GM13976 (cell line): Measurements from ENCODE around the gene PHF21A.
"Not testable (repeated sequence)": the region's sequence is repeated elsewhere in the genome, so short reads cannot be mapped to it uniquely, and the experiment has no call there.

Experiments
- DNase-seq: peaks from one replicate; pipeline ENCODE4 v3.0.0; 2012; ENCODE audit warnings: low spot score
- in situ Hi-C: fragments of 300-500 bp; cut with MboI; formaldehyde crosslinking; loops from one replicate; pipeline ENCODE4 v1.12.0; 2022; ENCODE audit warnings: low sequenced_read_pairs, mixed read lengths, inconsistent platforms; ENCODE audit not compliant: unreplicated experiment
- TF ChIP-seq, protein P1 (sequence below): IDR thresholded peaks from 2 replicates; pipeline ENCODE4 v1.5.1; 2012; ENCODE audit warnings: borderline replicate concordance, mild to moderate bottlenecking; ENCODE audit not compliant: insufficient read depth; ENCODE audit errors: extremely low read depth, missing control alignments, control extremely low read depth

PHF21A gene

DNA sequence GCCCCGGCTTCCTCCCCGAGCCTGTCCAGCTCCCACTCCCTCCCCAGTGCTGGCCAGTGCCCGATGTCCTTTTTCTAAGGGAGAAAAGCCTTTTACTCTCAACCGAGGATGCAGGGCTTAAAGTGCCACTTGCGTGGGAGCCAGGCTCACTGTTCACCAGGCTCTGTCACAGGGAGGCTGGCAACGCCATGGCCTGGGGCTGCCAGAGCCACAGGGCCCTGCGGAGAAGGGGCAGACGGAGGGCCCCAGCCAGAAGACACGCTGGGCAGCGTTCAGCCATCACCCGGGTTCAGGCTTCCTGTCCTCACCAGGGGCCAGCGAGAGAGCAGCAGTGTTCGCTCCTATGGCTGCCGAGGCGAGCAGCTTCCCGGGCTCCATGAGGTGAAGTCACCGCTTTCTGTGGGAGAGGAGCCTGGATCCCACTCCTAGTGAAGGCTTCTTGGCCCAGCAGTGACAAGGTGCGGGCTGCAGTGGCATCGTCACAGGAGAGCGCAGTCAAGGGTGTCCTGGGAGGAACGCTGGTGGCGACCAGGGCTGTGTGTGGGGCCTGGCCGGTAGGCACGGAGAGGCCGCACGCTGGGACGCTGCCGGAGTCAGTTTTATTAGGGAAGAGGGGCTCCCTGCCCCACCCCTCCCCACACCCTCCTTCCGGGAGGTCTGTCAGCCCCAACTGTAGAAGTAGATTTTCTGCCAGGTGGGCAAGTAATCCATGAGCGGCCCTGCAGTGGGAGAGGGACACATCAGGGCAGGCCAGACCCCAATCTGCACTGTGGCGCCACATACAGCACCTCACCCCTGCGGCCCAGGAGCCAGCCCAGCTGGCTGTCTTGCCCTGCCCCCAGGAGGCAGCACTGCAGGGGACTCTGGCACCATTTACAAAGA lies 211.4 kb downstream of the PHF21A start:
- in situ Hi-C loops = no loop called here
- no peak for DNase-seq
- TF ChIP-seq, protein P1, sequence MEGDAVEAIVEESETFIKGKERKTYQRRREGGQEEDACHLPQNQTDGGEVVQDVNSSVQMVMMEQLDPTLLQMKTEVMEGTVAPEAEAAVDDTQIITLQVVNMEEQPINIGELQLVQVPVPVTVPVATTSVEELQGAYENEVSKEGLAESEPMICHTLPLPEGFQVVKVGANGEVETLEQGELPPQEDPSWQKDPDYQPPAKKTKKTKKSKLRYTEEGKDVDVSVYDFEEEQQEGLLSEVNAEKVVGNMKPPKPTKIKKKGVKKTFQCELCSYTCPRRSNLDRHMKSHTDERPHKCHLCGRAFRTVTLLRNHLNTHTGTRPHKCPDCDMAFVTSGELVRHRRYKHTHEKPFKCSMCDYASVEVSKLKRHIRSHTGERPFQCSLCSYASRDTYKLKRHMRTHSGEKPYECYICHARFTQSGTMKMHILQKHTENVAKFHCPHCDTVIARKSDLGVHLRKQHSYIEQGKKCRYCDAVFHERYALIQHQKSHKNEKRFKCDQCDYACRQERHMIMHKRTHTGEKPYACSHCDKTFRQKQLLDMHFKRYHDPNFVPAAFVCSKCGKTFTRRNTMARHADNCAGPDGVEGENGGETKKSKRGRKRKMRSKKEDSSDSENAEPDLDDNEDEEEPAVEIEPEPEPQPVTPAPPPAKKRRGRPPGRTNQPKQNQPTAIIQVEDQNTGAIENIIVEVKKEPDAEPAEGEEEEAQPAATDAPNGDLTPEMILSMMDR = no peak

DNA sequence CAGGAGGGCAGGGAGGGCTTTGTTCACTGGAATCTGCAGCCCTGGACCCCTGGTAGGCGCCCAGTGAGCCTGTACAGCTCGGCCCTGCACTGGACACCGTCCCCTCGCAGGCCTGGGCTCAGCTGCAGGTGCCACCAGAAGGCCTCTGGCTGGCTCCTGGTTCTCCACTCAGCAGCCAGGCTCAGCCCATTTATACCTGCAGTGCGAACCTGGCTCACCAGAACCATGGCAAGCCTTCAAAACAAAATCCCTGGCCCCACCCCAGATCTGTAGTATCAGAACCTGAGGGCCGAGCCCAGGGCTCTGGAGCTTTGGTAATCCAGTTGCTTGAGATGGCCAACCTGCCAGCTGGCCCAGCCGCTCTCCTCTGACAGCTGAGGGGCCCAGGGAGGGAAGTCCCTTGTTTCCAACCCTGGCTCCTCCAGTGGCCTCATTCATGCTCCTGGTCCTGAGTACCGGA lies 213.3 kb downstream of the PHF21A start:
- in situ Hi-C loops = no loop called here
- TF ChIP-seq, protein P1 = no peak
- DNase-seq = no peak

DNA sequence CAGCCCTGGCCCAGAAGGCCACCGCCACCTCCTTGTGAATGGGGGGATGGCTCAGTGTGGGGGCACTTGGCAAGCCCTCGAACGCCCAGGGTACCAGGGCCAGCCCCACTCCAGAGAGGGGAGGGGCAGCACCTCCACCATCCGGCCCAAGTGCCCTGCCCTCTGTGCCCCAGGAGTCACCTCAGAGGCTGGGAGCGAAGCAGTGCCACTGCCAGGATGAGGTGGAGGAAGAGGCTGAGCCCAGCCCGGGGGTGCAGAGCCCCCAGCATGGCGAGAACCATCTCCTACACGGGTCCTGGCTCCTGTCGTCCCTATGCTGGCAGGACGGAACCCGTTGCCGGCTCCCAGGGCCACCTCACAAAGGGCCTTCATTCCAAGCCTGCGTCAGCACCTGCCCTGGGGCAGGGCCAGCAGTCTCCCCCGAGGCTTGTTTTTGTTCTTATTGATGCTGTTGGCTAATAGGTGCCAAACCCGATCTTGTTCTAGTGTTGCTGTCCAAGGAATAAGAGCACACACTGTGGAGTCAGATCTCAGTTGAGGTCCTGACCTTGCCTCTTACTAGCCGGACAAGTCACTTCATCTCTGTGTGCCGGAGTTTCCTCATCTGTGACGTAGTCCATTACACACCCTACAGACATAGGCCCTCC lies 214.2 kb downstream of the PHF21A start, which contains the start of gene FREY1:
FREY1 (minus strand) TSS at position 307 of the 647 bp plus-strand sequence; CDS start at position 281, 26 bp downstream.
- DNase-seq = no peak
- TF ChIP-seq, protein P1 = no peak
- in situ Hi-C loops = no loop called here

DNA sequence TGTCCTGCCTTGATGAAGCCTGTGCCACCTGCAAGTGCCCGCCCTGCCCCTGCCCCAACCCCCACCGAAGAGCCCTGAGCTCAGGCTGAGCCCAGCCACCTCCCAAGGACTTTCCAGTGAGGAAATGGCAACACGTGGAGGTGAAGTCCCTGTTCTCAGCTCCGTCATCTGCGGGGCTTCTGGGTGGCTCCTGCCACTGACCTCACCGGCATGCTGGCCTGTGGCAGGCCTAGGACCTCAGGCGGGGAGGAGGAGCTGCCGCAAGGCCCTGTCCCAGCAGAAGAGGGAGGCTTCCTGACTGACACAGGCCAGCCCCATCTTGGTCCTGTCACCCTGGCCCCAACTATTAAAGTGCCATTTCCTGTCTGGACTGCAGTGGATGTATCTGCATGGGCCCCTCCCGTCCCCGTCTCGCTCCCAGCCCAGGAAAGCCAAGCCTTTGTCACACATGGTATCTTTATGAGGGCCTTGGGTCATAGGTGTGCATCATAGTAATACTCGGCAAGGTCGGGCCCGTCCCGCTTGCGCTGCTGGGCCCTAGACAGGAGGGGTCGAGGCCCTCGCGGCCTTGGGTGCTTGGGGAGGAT lies 215.1 kb downstream of the PHF21A start:
- in situ Hi-C loops = no loop called here
- DNase-seq = no peak
- TF ChIP-seq, protein P1 = no peak

DNA sequence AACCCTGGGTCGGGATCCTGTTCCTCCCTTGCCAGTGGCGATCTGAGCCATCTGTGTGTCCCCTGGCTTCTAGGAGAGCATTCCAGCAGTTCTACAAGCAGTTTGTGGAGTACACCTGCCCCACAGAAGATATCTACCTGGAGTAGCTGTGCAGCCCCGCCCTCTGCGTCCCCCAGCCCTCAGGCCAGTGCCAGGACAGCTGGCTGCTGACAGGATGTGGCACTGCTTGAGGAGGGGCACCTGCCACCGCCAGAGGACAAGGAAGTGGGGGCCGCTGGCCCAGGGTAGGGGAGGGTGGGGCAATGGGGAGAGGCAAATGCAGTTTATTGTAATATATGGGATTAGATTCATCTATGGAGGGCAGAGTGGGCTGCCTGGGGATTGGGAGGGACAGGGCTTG lies 215.7 kb downstream of the PHF21A start:
- DNase-seq, in situ Hi-C loops: not testable (repeated sequence)

DNA sequence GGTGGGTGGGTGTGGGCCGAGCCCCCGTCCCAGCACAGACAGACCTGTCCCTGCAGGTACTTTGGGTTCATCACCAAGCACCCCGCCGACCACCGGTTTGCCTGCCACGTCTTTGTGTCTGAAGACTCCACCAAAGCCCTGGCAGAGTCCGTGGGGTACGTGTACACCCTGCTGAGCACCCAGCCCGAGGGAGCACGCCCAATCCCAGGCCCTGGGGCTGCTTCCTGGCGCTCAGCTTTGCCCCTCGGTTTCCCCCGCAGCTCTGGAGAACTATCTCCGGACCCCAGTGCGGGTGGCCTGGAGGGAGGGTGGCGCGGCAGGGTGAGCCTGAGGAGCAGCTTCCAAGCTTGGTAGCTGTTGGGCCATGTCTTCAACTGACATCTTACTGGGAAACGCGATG lies 216.2 kb downstream of the PHF21A start:
- TF ChIP-seq, protein P1 = no peak
- no peak for DNase-seq
- in situ Hi-C loops = no loop called here
